ENCODE measurements around the gene CRIP1. TPM values are rescaled to one million over a fixed set of nuclear protein-coding genes. Genes with fewer than 3 reads are reported as not detected.

Gene CRIP1
- total RNA-seq, 4 donors from 2014 or later: 8.2 to 35.6 (median 24.7) TPM

- H3K4me1 ChIP-seq: peaks cover 0 to 14% (median 0%) of the 10 kb centered on the region in 3 donors
- H3K9me3 ChIP-seq: no peaks in the 10 kb centered on the region
- no peaks in the 10 kb centered on the region for H3K27me3 ChIP-seq
- TF ChIP-seq CTCF (IDR thresholded peaks at IDR 0.05) (no peak), POLR2A (IDR thresholded peaks at IDR 0.05) (no peak)
- no peak overlapping the region for H3K4me3 ChIP-seq
- peaks cover 11 to 81% (median 24%) of the 10 kb centered on the region in 3 donors for H3K36me3 ChIP-seq
- intact Hi-C loops (cut with DNase I): no loop called here
- no peak for DNase-seq
- H3K27ac ChIP-seq: no peak overlapping the region
- 83 to 88% methylated on average over 8 to 12 of the region's 29 CpGs for WGBS, 2 donors
Observed at GRCh38 chr14:105450864-105451720, 35.6 kb upstream of the CRIP1 start.

- Histone ChIP-seq H3K27ac (no peak overlapping the region), H3K27me3 (no peaks in the 10 kb centered on the region), H3K4me1 (peaks cover 0 to 14% (median 0%) of the 10 kb centered on the region in 3 donors), H3K4me3 (no peak overlapping the region), H3K36me3 (peaks cover 11 to 88% (median 24%) of the 10 kb centered on the region in 3 donors), H3K9me3 (no peaks in the 10 kb centered on the region)
- intact Hi-C loops (cut with DNase I): no loop called here
- WGBS, 2 donors: 42 to 93% methylated on average over 2 to 13 of the region's 14 CpGs
- no peak for DNase-seq
- TF ChIP-seq CTCF (IDR thresholded peaks at IDR 0.05) (no peak), POLR2A (IDR thresholded peaks at IDR 0.05) (no peak)
Observed at GRCh38 chr14:105452963-105453362, 33.7 kb upstream of the CRIP1 start.

- TF ChIP-seq POLR2A (IDR thresholded peaks at IDR 0.05) (no peak), CTCF (IDR thresholded peaks at IDR 0.05) (no peak)
- WGBS, 2 donors: 84 to 86% methylated on average over 7 to 8 of the region's 14 CpGs
Observed at GRCh38 chr14:105453847-105454246, 32.8 kb upstream of the CRIP1 start.

GRCh38 chr14:105455086-105455640 lies 31.5 kb upstream of the CRIP1 start:
- DNase-seq: no peak
- H3K9me3 ChIP-seq: no peaks in the 10 kb centered on the region
- 82 to 88% methylated on average over 6 to 16 of the region's 22 CpGs for WGBS, 2 donors
- no peaks in the 10 kb centered on the region for H3K4me1 ChIP-seq
- TF ChIP-seq POLR2A (IDR thresholded peaks at IDR 0.05) (no peak), CTCF (IDR thresholded peaks at IDR 0.05) (no peak)
- no peak overlapping the region for H3K27ac ChIP-seq
- peaks cover 11 to 86% (median 23%) of the 10 kb centered on the region in 3 donors for H3K36me3 ChIP-seq
- no peak overlapping the region for H3K4me3 ChIP-seq
- intact Hi-C loops (cut with DNase I): no loop called here
- no peaks in the 10 kb centered on the region for H3K27me3 ChIP-seq

More at GRCh38 chr14:105453847-105454246, 32.8 kb upstream of the CRIP1 start:
- DNase-seq: no peak
- peaks cover 11 to 97% (median 24%) of the 10 kb centered on the region in 3 donors for H3K36me3 ChIP-seq
- H3K4me3 ChIP-seq: no peak overlapping the region
- H3K9me3 ChIP-seq: no peaks in the 10 kb centered on the region
- intact Hi-C loops (cut with DNase I): no loop called here
- H3K4me1 ChIP-seq: peaks cover 0 to 6% (median 0%) of the 10 kb centered on the region in 3 donors
- H3K27ac ChIP-seq: no peak overlapping the region
- H3K27me3 ChIP-seq: no peaks in the 10 kb centered on the region

Measured in esophagus squamous epithelium (tissue), 5 donors.